Right lobe of liver (tissue), 6 donors: ENCODE results near the gene MRPL52. TPM values are rescaled to one million over a fixed set of nuclear protein-coding genes. Genes with fewer than 3 reads are reported as not detected.
A peak's percentile ranks its signal among the peaks of the same experiment; 100 is the strongest.

ENCODE experiments used
- ATAC-seq, 4 donors: fragments of 200-7000 bp; cut with Tn5 transposase; one replicate each; pipeline ENCODE4 v1.9.1; 2020; ENCODE audit warnings: mild to moderate bottlenecking in 4 of 4, moderate library complexity in 4 of 4
- DNase-seq, 3 donors: peaks; one replicate each; pipeline ENCODE4 v3.0.0-alpha.2; 2020
- H3K27ac ChIP-seq, 3 donors: fragments of 200-600 bp; one replicate each; pipeline ENCODE4 v1.8.0; 2022
- H3K27me3 ChIP-seq, 2 donors: fragments of 200-600 bp; one replicate each; pipeline ENCODE4 v1.8.0; 2022
- H3K36me3 ChIP-seq, 4 donors: fragments of 200-600 bp; sonication (generic) in 1 of 4; one replicate each; pipeline versions ENCODE4 v1.5.1 to v1.8.0; 2017 to 2022; ENCODE audit warnings: control low read depth in 1 of 4
- H3K4me1 ChIP-seq, 4 donors: fragments of 200-600 bp; sonication (generic) in 1 of 4; one replicate each; pipeline versions ENCODE4 v1.5.1 to v1.8.0; 2017 to 2022; ENCODE audit warnings: control low read depth in 1 of 4
- H3K4me3 ChIP-seq, 3 donors: fragments of 200-600 bp; one replicate each; pipeline ENCODE4 v1.8.0; 2022
- H3K9me3 ChIP-seq, 4 donors: fragments of 200-600 bp; sonication (generic) in 1 of 4; one replicate each; pipeline versions ENCODE4 v1.5.1 to v1.8.0; 2017 to 2022; ENCODE audit warnings: control low read depth in 1 of 4
- POLR2A ChIP-seq: fragments of 450-650 bp; IDR thresholded peaks from one replicate; pipeline ENCODE4 v1.6.1; 2017; ENCODE audit warnings: antibody characterized with exemption, mild to moderate bottlenecking
- WGBS: methylation state at CpG from one replicate; pipeline ENCODE4 v1.1.6; 2018; ENCODE audit warnings: low coverage, low lambda C conversion rate; ENCODE audit not compliant: insufficient coverage; ENCODE audit errors: missing lambda C conversion rate; 5-methylcytosine and 5-hydroxymethylcytosine counted together
- intact Hi-C, 2 donors: fragments of 100-400 bp; cut with DNase I; formaldehyde crosslinking; loops; one replicate each; pipeline versions ENCODE4 v1.11.2 to v1.14.1; 2022
- total RNA-seq, 6 experiments: library from RNA; depleted of rRNA in 2 of 6; stranded (reverse); fragments of >200 nt in 2 of 6; fragmentation: NEBNext Ultra II Directional in 3 of 6; extraction: Animal tissue kit (Norgen Biotek cat#: 25700) in 3 of 6; gene quantifications; one replicate each; pipeline versions ENCODE4 v1.1.0 to v1.2.4, GENCODE V29; 2016 to 2023
- TF ChIP-seq, protein P1 (sequence below), 4 donors: fragments of 200-600 bp in 3 of 4; fragments of 450-650 bp in 1 of 4; IDR thresholded peaks; one replicate each; pipeline versions ENCODE4 v1.5.1 to v1.8.0; 2016 to 2022; ENCODE audit warnings: antibody characterized with exemption in 4 of 4, mild to moderate bottlenecking in 2 of 4
- donor health status: DM: no; HTN: yes; CAD: no.
- donor health status: DM: no; HTN: no; CAD: no.
- donor health status: DM: no; HTN: no; CAD: no.
- donor health status: DM: no; HTN: yes; CAD: no.
- donor health status: DM: no; HTN: yes; CAD: no.

Gene MRPL52
- total RNA-seq, 6 experiments from 2014 or later, result 42.0 to 96.6 (median 47.6) TPM

DNA sequence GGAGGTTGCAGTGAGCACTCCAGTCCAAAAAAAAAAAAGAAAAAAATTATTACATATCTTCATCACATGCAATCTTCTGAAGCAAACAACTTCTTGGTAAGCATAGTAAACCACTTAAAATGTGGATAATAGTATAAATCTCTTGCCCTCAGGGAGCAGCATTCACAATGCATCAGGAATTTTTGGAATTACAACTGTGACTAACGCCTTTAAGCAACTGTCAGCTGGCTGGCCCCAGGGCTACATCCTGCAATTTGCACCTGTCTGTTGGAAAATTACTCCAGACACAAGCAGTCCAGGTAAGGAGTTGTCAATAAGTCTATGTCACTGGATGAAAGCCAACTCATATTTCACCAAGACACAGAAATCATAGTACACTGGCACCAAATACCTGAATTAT lies 9.0 kb upstream of the MRPL52 start:
- Histone ChIP-seq H3K27me3 (no peaks in the 10 kb centered on the region), H3K27ac (no peak overlapping the region), H3K9me3 (no peaks in the 10 kb centered on the region), H3K4me3 (no peak overlapping the region), H3K36me3 (no peaks in the 10 kb centered on the region), H3K4me1 (peaks cover 0 to 13% (median 0%) of the 10 kb centered on the region in 4 donors)
- WGBS, result 71% methylated on average over 1 of the region's 1 CpG
- ATAC-seq, result no peak
- TF ChIP-seq, protein P1, sequence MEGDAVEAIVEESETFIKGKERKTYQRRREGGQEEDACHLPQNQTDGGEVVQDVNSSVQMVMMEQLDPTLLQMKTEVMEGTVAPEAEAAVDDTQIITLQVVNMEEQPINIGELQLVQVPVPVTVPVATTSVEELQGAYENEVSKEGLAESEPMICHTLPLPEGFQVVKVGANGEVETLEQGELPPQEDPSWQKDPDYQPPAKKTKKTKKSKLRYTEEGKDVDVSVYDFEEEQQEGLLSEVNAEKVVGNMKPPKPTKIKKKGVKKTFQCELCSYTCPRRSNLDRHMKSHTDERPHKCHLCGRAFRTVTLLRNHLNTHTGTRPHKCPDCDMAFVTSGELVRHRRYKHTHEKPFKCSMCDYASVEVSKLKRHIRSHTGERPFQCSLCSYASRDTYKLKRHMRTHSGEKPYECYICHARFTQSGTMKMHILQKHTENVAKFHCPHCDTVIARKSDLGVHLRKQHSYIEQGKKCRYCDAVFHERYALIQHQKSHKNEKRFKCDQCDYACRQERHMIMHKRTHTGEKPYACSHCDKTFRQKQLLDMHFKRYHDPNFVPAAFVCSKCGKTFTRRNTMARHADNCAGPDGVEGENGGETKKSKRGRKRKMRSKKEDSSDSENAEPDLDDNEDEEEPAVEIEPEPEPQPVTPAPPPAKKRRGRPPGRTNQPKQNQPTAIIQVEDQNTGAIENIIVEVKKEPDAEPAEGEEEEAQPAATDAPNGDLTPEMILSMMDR (IDR thresholded peaks at IDR 0.05), result no peak
- TF ChIP-seq POLR2A, result no peak
- intact Hi-C loops, result no loop called here
- DNase-seq, result no peak

DNA sequence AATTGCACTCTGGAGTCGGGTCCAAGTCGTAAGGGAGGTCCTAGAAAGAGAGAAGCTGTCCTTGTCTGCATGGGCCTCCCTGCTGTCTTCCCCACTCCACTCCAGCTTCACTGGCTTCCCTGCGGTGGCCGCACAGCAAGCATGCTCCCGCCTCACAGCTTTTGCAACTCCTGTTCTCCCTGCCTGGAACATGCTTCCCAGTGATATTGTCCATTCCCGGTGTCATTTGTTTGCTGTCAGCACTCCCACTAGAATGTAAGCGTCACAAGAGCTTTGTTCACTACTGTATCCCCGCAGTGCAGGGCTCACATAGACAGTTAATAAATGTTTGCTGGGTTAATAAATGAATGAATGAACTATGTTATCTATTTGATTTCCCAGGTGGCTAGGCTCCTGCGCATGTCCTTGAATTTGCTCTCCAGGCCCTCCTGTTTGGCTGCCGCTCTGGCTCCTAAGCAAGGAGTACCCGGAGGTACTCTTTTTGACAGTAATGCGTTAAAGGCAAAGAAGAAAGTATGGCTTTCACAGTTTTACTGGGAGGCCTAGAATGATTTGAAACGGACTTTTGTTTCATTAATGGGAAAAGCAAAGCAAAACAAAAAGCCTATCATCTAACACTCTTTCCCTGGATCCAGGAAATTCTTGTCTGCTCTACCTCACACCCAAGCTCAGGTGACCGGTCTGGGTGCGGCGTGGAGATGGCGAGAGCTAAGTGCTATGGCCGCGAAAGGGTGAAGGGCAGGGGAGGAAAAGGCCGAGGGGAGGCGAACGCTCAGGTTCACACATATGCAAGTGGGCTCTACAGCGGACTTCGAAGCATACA lies 8.3 kb upstream of the MRPL52 start:
- WGBS, result 76% methylated on average over 15 of the region's 24 CpGs

DNA sequence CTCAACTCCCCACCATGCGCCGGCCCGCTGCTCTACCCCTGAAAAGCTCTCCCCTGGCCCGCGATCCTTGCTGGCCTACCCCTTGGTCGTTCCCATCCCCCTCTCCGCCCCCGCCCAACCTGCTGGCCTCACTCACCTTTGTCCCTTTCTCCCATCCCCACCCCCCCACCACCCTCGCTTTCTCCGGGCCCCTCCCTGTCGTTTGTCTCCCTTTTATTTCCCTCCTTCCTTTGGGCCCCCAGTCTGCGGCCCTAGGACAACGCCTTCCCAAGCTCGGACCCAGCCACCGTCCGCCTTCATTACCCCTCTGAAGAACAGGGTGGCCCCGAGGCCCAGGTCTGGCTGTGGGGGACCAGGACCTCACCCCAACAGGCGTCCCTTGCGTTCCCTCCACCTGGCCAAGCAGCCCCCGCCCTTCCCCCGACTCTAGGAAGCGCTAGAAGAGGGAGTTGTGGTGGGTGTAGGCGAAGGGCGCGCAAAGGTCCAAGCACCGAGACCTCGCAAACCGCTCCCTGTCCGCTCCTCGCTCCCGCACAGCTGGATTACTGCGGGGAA lies 7.6 kb upstream of the MRPL52 start:
- Histone ChIP-seq H3K27me3 (no peaks in the 10 kb centered on the region), H3K9me3 (no peaks in the 10 kb centered on the region), H3K4me3 (peak overlapping the region; percentile 28 to 35 (median 35)), H3K27ac (peak overlapping the region in 2 of 3 donors; percentile 40 to 58), H3K4me1 (peaks cover 0 to 13% (median 0%) of the 10 kb centered on the region in 4 donors), H3K36me3 (no peaks in the 10 kb centered on the region)
- 74% methylated on average over 15 of the region's 32 CpGs for WGBS
- ATAC-seq (no peak), DNase-seq (no peak)
- intact Hi-C loops, result no loop called here
- no peak for TF ChIP-seq POLR2A
- TF ChIP-seq, protein P1 (IDR thresholded peaks at IDR 0.05), result no peak

More for the DNA sequence above, 8.3 kb upstream of the MRPL52 start:
- H3K4me3 ChIP-seq, result no peak overlapping the region
- ATAC-seq (no peak), DNase-seq (no peak)
- intact Hi-C loops, result no loop called here
- no peaks in the 10 kb centered on the region for H3K36me3 ChIP-seq
- TF ChIP-seq, protein P1 (IDR thresholded peaks at IDR 0.05), result no peak
- no peak for TF ChIP-seq POLR2A
- no peaks in the 10 kb centered on the region for H3K9me3 ChIP-seq
- no peak overlapping the region for H3K27ac ChIP-seq
- peaks cover 0 to 13% (median 0%) of the 10 kb centered on the region in 4 donors for H3K4me1 ChIP-seq
- H3K27me3 ChIP-seq, result no peaks in the 10 kb centered on the region

DNA sequence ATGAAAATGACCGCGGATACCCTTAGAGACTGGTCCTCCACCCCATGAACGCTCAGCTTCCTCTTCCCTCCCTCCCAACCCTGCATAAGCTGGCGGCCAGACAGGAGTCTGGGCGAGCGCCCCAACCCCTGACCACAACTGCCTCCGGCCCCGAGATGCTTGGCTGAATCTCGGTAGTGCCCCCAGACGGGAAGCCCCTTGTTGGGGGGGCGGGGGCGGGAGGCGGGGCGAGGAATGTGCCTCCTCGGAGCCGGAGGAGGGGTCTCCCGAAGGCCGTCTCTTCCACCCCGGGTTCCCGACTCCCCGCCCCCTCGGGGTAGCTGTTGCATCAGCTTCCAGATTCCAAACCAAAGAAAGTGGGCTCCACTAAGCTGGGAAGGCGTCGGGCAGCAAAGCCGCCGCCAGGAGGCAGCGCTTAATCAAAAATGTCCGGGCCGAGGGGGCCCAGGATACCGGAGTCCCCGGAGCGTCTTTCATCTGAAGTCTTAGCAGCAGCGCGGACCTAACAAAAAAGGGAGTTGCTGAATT lies 7.1 kb upstream of the MRPL52 start:
- WGBS, result 2% methylated on average over 31 of the region's 34 CpGs
- H3K27ac ChIP-seq, result peak overlapping the region in 2 of 3 donors; percentile 40 to 58

More for the DNA sequence above, 7.1 kb upstream of the MRPL52 start:
- no peaks in the 10 kb centered on the region for H3K27me3 ChIP-seq
- TF ChIP-seq, protein P1 (IDR thresholded peaks at IDR 0.05), result peak; percentile 77 to 85 (median 82)
- TF ChIP-seq POLR2A, result no peak
- no peaks in the 10 kb centered on the region for H3K36me3 ChIP-seq
- peak overlapping the region; percentile 28 to 35 (median 35) for H3K4me3 ChIP-seq
- intact Hi-C loops, result no loop called here
- ATAC-seq (peak; percentile 71 to 86 (median 81)), DNase-seq (peak; percentile 71 to 78 (median 75))
- H3K4me1 ChIP-seq, result peaks cover 0 to 13% (median 0%) of the 10 kb centered on the region in 4 donors
- H3K9me3 ChIP-seq, result no peaks in the 10 kb centered on the region
